CD4-positive, alpha-beta T cell treated with Interleukin-15 for 1 hour (primary cell): ENCODE data around the gene MPV17L2.

Experiments
- DNase-seq: peaks from one replicate; pipeline ENCODE4 v3.0.0-alpha.2; 2020

The MPV17L2 gene

DNA sequence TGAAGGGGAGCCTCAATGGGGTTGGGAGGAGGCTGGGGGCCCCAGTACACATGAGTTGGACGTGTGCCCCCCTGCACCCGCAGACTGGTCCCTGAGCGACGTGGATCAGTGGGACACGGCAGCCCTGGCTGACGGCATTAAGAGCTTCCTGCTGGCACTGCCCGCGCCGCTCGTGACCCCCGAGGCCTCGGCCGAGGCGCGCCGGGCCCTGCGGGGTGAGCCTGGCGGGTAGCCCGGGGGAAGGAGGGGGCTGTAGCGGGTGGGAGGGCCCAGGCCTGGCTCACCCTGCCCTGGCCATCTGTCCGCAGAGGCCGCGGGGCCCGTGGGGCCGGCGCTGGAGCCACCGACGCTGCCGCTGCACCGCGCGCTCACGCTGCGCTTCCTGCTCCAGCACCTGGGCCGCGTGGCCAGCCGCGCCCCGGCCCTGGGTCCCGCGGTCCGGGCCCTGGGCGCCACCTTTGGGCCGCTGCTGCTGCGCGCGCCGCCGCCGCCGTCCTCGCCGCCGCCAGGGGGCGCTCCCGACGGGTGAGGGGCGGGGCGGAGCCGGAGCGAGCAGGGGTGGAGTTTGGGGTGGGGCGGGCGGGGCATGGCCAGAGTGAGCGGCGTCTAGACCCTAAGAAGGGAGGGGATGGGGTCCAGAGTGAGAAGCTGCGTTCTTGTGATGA, 31.9 kb upstream of the MPV17L2 start:
- DNase-seq = peak; percentile 77

DNA sequence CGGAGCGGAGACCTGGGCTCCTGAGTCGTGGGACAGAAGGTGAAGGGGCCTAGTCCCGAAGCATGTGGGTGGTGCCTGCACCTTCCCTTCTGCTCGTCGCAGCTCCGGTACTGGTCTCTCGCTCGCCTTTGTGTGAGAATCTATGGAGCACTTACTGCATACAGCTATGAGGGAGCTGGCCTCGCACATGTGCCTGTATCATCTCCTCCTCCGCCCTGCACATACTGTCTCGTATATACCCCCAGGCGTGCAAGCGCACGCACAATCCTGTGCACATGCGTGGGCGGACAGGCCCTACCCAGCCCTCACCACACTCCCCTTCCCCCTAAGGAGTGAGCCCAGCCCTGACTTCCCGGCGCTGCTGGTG, 31.4 kb upstream of the MPV17L2 start:
- no peak for DNase-seq

DNA sequence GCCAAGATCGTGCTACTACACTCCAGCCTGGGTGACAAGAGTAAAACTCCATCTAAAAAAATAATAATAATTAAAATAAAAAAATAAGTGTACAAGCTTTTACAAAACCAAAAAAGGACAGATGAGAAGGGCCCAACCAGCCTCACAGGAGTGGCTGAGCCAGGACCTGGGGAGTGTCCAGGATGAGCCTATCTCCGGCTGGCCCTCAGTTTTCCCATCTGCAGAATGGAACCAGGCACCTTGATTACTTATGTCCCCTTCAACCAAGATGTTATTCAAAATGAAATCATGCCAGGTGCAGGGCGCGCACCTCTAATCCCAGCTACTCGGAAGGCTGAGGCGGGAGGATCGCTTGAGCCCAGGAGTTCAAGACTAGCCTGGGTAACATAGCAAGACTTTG, 28.9 kb upstream of the MPV17L2 start:
- no peak for DNase-seq

DNA sequence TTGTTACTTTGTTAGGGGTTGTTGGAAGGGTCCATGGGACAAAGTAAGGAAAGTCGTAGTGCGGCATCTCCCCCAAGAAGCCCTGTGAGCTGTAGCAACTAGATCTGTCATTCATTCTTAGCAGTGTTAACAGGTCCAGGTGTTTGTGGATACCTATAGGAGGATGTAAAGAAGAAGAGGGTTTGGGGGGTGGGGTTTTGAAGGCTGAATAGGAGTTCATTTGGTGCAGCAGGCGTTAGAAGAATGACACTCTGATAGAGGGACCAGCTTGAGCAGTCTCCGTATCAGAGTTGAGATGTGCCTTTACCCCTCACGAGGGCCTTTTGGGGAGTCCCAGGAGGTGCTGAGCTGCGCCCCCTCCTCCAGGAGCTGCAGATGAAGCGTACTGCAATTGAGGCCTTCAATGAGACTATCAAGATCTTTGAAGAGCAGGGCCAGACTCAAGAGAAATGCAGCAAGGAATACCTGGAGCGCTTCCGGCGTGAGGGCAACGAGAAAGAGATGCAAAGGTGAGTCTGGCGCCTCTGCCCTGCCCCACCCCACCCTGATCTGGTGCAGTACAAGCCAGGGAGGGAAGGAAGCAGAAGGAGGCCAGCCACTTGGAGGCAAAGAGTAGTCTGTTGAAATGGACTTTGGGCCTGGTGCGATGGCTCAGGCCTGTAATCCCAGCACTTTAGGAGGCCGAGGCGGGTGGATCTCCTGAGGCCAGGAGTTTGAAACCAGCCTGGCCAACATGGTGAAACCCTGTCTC, 27.0 kb upstream of the MPV17L2 start:
- DNase-seq = no peak

DNA sequence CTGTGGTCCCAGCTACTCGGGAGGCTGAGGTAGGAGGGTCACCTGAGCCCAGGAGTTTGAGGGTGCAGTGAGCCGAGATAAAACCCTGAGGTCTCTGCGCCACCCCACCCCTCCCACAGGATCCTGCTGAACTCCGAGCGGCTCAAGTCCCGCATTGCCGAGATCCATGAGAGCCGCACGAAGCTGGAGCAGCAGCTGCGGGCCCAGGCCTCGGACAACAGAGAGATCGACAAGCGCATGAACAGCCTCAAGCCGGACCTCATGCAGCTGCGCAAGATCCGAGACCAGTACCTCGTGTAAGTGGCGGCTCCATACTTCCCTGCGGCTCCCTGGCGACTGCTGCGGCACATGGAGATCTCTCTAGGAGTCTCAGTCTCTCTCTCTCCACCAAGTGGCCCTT, 26.0 kb upstream of the MPV17L2 start:
- no peak for DNase-seq

DNA sequence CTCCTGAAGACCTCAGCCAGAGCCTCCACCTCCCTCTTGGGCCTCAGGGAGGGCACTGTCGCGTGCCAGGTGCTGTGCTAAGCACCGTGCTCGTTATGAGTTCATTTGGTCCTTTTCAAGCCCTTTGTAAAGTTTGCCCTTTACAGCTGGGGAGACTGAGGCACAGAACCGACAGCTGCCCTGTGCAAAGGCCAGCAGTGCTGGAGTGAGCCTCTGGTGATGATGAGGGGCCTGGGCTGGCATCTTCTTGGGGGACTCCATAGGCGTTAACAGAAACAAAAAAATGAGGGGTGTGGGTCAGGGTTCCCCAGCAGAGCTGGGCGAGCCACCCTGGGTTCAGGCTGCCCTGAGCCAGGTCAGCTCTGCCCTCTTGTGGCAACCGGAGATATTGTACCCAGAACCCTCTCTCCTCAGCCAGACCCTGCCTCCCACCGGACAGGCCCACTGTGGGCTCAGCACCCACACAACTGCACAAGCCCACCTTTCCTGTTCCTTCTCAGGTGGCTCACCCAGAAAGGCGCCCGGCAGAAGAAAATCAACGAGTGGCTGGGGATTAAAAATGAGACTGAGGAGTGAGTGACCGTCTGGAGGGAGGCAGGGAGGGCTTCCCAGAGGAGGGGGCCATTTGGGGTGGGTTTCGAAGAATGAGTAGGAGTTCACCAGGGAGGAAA, 24.9 kb upstream of the MPV17L2 start:
- DNase-seq = peak; percentile 71

DNA sequence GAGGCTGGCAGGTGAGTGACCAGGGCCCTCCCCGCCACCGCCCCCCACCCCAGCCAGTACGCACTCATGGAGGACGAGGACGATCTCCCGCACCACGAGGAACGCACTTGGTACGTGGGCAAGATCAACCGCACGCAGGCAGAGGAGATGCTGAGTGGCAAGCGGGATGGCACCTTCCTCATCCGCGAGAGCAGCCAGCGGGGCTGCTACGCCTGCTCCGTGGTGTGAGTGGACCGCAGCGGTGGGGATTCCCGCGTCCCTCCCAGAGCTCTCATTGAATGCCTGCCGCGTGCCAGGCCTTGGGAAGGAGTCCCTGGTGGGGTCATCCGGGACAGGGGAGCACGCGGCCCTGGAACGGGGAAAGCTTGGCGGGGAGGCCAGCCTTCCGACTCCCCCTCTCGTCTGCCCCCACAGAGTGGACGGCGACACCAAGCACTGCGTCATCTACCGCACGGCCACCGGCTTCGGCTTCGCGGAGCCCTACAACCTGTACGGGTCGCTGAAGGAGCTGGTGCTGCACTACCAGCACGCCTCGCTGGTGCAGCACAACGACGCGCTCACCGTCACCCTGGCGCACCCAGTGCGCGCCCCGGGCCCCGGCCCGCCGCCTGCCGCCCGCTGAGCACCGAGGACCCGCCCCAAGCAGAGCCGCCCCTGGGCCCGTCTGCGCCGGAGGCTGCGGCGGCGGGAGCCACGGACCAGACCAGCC, 24.2 kb upstream of the MPV17L2 start:
- no peak for DNase-seq

DNA sequence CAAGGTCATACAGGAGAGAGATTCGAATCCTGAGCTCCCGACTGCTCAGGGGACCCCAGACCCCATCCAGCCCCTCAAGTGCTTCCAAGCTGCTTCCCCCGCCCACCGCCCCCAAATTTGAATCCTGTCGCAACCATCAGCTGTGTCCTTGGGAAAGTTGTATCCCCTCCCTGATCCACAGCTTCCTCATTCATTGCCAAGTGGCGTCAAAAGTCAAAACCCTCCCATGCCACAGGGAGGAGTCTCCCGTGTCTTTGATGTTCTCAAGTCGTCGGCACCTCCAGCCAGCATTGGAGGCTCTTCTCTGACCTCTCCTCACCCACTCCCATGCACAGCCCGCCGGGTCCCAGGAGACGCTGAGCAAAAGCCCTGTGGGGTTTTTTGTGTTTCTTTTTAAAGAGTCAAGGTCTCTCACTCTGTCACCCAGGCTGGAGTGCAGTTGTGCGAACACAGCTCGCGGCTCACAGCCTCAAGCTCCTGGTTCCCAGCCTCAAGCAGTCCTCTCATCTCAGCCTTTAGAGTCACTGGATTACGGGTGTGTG, 22.2 kb upstream of the MPV17L2 start:
- DNase-seq = peak; percentile 78

DNA sequence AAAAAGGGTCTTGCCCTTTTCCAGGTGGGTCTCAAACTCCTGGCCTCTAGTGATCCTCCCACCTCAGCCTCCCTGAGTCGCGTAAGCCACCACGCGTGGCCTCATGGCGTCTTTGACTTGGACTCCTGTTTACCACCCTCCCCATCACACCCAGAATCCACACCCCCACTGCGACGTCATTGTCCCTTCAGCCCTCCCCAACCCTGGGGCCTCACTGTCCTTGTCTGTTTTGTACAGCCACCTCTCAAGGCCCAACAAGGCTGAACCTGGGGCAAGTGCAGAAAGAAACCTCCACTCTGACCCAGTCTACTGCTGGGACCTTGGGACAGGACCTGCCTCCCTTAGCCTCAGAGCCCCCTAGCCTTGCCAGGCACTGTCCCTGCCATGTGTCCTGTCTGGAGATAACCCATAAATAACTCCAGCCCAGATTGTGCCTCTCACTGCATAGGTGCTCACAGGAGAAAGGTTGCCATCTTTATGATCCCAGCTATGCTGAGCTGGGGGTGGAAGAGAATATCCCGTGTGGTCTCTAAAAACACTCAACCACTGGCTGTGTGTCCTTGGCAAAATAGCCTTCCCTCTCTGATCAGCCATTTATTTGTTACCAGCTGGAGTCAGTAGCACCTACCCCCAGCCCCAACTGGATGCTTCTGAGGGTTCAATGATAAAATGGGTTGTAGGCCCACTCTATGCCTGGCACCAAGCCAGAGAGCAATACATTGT, 21.3 kb upstream of the MPV17L2 start:
- peak; percentile 54 for DNase-seq

DNA sequence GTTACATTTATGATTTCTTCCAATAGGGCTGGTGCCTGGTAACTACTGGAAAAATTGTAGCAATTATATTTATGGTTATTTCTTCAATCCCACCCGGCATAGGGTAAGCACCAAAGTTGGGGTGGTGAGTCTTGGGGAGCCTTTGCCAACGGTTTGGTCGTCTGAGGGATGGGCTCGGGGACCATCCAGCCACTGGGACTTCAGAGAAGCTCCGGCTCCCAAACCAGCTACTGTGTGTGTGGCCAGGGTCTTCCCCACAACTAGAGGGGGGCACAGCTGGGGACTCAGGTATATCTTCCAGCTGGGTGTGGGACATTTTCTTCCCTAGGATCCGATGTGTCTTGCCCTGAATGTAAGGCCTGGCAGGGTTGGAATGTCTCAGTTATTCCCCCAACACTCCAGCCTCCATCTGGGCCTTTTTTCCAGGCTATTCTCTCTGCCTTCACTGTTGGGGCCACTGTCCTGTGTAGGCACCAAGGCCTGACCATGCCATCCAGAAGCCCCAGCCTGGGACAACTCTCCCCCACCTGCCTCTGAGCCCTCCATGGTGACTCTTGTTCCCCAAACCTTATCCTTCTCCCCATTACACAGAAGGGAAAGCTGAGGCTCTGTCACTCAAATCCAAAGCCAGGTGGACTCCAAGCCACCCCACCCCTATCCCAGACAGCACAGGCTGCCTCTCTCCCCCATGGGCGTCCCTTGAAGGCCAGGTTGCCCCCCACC, 20.5 kb upstream of the MPV17L2 start:
- DNase-seq = no peak

DNA sequence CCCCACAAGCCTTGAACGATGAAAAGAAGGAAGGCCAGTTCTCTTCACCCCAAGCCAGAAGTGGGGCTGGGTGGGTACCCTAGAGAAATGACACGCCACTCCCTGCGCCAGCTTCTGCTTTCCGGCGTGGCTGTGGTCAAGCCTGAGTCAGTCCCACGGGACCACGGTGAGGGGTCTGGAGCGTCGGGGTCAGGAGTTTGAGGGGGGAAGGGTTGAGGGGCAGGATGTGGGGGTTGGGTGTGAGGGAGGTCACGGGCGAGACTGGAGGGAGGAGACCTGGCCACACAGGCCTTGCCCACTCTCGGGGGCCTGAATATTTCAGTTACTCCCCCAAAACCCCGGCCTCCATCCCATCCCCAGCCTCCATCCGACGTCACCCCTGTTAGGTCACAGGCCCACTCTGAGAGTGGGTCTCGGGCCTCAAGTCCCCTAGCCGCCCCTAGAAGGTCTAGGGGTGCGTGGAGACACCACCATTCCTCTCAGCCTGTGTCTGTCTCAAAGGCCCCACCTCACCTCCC, 19.9 kb upstream of the MPV17L2 start:
- peak; percentile 87 for DNase-seq

DNA sequence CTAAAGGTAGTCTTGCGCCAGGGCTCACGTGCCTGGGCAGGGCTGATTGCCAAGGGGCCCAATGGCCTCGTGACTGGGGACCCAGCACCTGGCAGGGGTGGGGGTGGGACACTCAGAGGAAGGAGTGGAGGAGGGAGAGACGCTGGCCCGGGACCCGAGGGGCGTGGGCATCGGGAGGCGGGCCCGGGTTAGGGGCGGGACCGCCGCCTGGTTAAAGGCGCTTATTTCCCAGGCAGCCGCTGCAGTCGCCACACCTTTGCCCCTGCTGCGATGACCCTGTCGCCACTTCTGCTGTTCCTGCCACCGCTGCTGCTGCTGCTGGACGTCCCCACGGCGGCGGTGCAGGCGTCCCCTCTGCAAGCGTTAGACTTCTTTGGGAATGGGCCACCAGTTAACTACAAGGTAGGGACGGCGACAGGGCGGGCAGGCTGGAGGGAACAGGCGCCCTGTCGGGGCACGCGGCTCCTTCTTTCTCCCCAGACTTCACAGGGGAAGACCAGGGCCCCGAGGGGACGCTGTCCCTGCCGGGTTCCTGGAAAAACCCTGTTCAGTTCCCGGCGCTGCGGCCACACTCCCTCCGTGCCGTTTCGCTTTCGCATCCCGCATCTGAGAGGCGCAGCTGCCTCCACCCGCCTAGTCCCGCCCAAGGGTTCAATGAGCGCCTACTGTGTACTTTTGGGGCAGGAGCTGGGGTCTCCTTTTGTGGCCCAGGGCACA, 19.3 kb upstream of the MPV17L2 start, which contains the start of gene IFI30:
IFI30 (plus strand) TSS at position 242 of the 717 bp plus-strand sequence; CDS start at position 271, 29 bp downstream.
- peak; percentile 92 for DNase-seq

DNA sequence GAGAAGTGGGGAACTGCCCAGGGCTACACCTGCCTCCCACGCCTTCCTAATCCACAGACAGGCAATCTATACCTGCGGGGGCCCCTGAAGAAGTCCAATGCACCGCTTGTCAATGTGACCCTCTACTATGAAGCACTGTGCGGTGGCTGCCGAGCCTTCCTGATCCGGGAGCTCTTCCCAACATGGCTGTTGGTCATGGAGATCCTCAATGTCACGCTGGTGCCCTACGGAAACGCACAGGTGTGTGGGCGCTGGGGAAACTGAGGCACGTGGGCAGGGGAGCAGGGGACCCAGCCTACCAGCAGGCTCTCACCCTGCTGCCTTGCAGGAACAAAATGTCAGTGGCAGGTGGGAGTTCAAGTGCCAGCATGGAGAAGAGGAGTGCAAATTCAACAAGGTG, 18.0 kb upstream of the MPV17L2 start:
- DNase-seq = no peak

DNA sequence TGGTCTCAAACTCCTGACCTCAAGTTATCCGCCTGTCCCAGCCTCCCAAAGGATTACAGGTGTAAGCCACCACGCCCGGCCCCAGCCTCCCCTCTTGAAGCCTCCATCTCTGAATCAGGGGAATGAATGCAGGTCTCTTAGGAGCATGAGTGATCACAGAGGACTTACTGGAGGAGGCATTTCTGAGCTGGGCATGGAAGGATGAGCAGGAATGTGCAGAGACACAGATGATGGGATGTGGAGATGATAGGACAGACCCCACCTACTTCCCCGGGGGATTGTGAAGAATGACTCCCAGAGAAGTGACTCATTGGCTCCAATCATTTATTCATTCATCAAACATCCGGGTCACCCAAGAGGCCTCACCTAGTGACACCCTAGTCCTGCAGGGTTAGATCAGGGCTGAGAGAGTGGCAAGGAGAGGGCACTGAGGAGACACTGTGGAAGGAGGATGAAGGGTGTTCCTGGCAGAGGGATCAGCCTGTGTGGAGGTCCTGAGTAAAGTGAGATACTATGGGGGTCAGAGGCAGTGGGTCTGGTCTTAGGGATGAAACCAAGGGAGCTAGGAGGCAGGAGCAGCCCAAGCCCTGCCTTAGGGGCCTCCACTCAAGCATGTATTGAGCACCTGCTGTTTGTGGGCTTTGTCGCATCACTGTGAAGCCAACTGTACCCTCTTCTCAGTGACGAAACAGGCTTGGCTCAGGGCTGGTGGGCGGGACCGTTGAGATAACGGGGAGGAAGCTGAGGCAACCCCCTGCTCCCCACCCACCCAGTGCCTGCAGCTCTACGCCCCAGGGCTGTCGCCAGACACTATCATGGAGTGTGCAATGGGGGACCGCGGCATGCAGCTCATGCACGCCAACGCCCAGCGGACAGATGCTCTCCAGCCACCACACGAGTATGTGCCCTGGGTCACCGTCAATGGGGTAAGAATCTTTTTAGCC, 16.4 kb upstream of the MPV17L2 start:
- DNase-seq = no peak

DNA sequence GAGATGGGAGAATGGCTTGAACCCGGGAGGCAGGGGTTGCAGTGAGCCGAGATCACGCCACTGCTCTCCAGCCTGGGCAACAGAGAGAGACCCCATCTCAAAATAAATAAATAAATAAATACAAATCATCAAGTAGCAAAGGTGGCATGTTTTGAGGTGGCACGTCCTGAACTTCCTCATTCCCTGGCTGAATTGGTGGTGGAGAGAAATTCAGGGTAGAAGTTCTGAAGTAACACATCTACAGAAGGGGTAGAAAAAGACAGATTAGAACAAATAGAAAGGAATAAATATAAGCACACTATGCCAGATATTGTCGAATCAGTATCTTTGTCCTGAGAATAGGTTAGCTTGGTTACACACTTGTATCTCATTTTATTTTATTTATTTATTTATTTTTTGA, 13.1 kb upstream of the MPV17L2 start:
- no peak for DNase-seq

DNA sequence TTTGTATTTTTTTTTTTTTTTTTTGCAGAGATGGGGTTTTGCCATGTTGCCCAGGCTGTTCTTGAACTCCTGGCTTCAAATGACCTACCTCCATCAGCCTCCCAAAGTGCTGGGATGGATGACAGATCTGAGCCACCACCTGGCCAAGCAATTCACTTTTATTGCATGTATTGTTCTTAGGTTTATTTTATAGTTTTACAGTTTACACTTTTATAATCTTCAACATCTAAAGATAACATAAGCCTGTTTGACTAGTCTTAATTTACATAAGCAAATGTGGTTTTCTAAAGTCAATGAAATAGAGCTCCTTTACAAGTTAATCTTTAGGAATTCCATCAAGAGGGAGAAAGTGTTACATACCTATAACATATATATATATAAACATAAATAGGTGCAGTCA, 9.5 kb upstream of the MPV17L2 start:
- DNase-seq = no peak

DNA sequence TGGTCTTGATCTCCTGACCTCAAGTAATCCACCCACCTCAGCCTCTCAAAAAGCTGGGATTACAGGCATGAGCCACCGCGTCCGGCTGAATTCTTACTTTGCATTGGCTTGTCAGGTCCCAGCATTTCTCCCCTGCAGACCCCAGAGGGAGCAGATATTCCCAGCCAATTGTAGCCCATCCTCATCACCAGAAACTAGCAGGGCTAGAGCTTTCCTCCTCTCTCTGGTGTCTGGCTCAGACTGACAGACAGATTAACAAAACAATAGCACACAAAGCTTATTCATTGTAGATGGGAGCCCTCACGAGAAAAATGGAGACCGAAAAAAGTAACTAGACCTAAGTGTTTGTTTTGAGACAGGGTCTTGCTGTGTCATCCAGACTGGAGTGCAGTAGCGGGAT, 7.5 kb upstream of the MPV17L2 start:
- no peak for DNase-seq

DNA sequence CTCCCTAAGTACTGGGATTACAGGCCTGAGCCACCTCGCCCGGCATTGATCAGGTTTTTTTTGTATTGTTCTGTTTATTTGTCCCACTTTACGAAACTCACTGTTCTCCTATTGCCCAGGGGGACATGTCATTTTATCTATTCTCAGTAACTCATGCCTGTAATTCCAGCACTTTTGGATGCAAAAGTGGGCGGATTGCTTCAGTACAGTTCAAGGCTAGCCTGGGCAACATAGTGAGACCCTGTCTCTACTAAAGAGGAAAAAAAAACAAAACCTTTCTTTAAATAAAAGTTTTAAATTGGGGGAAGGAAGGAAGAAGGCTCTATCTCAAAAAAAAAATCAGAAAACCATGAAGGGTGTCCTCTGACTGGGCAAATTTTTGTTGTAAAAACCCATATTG, 2.7 kb upstream of the MPV17L2 start:
- DNase-seq = no peak

DNA sequence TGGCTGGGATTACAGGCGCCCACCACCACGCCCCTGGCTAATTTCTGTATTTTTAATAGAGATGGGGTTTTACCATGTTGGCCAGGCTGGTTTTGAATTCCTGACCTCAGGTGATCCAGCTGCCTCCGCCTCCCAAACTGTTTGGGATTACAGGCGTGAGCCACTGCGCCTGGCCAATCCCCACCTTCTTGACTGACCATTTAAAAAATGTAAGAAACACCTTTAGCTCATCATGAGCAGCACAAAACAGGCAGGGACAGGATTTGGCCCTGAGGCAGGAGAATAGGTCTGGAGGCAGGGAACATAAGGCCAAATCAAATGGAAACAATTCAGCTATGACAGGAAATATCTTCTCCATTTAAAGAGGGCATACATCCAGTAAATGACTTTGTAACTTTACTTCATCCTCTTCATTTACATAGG, 1.4 kb upstream of the MPV17L2 start:
- no peak for DNase-seq
